ENCODE data around the gene COL5A2. TPM values are rescaled to one million over a fixed set of nuclear protein-coding genes. Genes with fewer than 3 reads are reported as not detected.

Gene COL5A2
- total and polyA plus RNA-seq, 11 donors, result 4.4 to 61.1 (median 12.4) TPM

- no peak overlapping the region for H3K4me3 ChIP-seq
- TF ChIP-seq CTCF (IDR thresholded peaks at IDR 0.05) (no peak), POLR2A (IDR thresholded peaks at IDR 0.05) (no peak)
These were observed 40.8 kb downstream of the COL5A2 start for GRCh38 chr2:189138800-189139199.

GRCh38 chr2:189137519-189137918, 42.0 kb downstream of the COL5A2 start:
- peaks cover 0 to 3% (median 0%) of the 10 kb centered on the region in 12 donors for H3K4me1 ChIP-seq
- no peaks in the 10 kb centered on the region for H3K36me3 ChIP-seq
- WGBS, 4 donors, result 100% methylated on average over 1 of the region's 1 CpG
- intact Hi-C loops (cut with DNase I), result no loop called here
- H3K9me3 ChIP-seq, result no peaks in the 10 kb centered on the region
- no peaks in the 10 kb centered on the region for H3K27me3 ChIP-seq
- DNase-seq, result no peak
- no peak for TF ChIP-seq CTCF (IDR thresholded peaks at IDR 0.05)
- no peak for TF ChIP-seq POLR2A (IDR thresholded peaks at IDR 0.05)
- H3K4me3 ChIP-seq, result no peak overlapping the region
- no peak overlapping the region for H3K27ac ChIP-seq
- ATAC-seq, result no peak

More at GRCh38 chr2:189138800-189139199, 40.8 kb downstream of the COL5A2 start:
- ATAC-seq (no peak), DNase-seq (no peak)
- WGBS, 4 donors, result 89 to 97% (median 95%) methylated on average over 5 of the region's 5 CpGs
- no peaks in the 10 kb centered on the region for H3K36me3 ChIP-seq
- H3K27me3 ChIP-seq, result no peaks in the 10 kb centered on the region
- intact Hi-C loops (cut with DNase I), result no loop called here
- H3K4me1 ChIP-seq, result peaks cover 0 to 10% (median 0%) of the 10 kb centered on the region in 12 donors
- no peak overlapping the region for H3K27ac ChIP-seq
- H3K9me3 ChIP-seq, result no peaks in the 10 kb centered on the region

- Histone ChIP-seq H3K4me3 (no peak overlapping the region), H3K4me1 (peaks cover 0 to 4% (median 0%) of the 10 kb centered on the region in 12 donors), H3K27me3 (no peaks in the 10 kb centered on the region), H3K27ac (no peak overlapping the region), H3K36me3 (no peaks in the 10 kb centered on the region), H3K9me3 (no peaks in the 10 kb centered on the region)
- no peak for ATAC-seq
- 48 to 75% (median 50%) methylated on average over 4 of the region's 4 CpGs for WGBS, 4 donors
- intact Hi-C loops (cut with DNase I), result no loop called here
- no peak for TF ChIP-seq POLR2A (IDR thresholded peaks at IDR 0.05)
- no peak for TF ChIP-seq CTCF (IDR thresholded peaks at IDR 0.05)
- DNase-seq, result no peak
These were observed 45.1 kb downstream of the COL5A2 start for GRCh38 chr2:189134485-189134884.

GRCh38 chr2:189131991-189132390, 47.6 kb downstream of the COL5A2 start:
- WGBS, 4 donors, result 65 to 72% (median 70%) methylated on average over 3 of the region's 3 CpGs
- H3K4me3 ChIP-seq, result no peak overlapping the region
- peaks cover 0 to 13% (median 0%) of the 10 kb centered on the region in 12 donors for H3K4me1 ChIP-seq
- H3K27me3 ChIP-seq, result no peaks in the 10 kb centered on the region
- no peaks in the 10 kb centered on the region for H3K36me3 ChIP-seq
- intact Hi-C loops (cut with DNase I), result no loop called here
- ATAC-seq, result no peak
- no peaks in the 10 kb centered on the region for H3K9me3 ChIP-seq
- TF ChIP-seq CTCF (IDR thresholded peaks at IDR 0.05) (no peak), POLR2A (IDR thresholded peaks at IDR 0.05) (no peak)
- DNase-seq, result no peak
- no peak overlapping the region for H3K27ac ChIP-seq

All from heart left ventricle (tissue), 16 donors.